ENCODE measurements around the gene ARID3B. TPM values are rescaled to one million over a fixed set of nuclear protein-coding genes. Genes with fewer than 3 reads are reported as not detected.
A peak's percentile ranks its signal among the peaks of the same experiment; 100 is the strongest.

ARID3B gene
- total and polyA plus RNA-seq, 2 of the 13 experiments (the other 11 are each of a cell fraction or from before 2014, with no cell fraction given) = 5.3 to 12.8 TPM

DNA sequence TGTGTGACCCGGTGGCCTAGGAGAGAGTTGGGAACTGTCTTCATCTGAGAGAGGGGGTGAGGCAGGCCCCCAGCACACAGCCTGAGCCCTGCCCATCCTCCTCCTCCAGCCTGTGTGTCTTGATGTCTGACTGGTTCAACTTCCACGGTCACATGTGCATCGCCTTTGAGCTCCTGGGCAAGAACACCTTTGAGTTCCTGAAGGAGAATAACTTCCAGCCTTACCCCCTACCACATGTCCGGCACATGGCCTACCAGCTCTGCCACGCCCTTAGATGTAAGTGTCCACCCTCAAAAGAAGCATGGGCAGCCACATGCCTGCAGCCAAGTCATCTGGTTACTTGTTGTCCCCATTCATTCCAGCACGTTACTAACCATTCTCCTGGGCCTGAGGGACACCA is 84.7 kb downstream of the ARID3B start:
- BruUV-seq (replicated peaks) = no TSS peak
- Histone ChIP-seq H2AFZ (ENCODE audit: low read length) (no peak overlapping the region), H4K20me1 (ENCODE audit: insufficient read depth, low read length) (peaks cover 22% of the 10 kb centered on the region), H3K4me3 (replicated peaks in 1 of 3; ENCODE audit: insufficient read depth in 1 of 3, low read depth in 2 of 3, low read length in 3 of 3) (no peak overlapping the region), H3K79me2 (ENCODE audit: insufficient read depth, low read length) (peaks cover 7% of the 10 kb centered on the region), H3K9me3 (ENCODE audit: low read length) (no peaks in the 10 kb centered on the region), H3K4me1 (ENCODE audit: insufficient read depth, low read length) (peaks cover 5% of the 10 kb centered on the region), H3K27me3 (ENCODE audit: control insufficient read depth in 1 of 2, insufficient read depth in 2 of 2, low read length in 2 of 2) (no peaks in the 10 kb centered on the region), H3K9ac (ENCODE audit: insufficient read depth, low read depth, low read length) (no peak overlapping the region), H3K4me2 (ENCODE audit: low read depth, low read length) (no peak overlapping the region), H3K27ac (ENCODE audit: extremely low read length, insufficient read depth, low read length) (no peak overlapping the region), H3K36me3 (replicated peaks in 1 of 2; ENCODE audit: control insufficient read depth in 1 of 2, insufficient read depth in 2 of 2, low read length in 2 of 2) (peaks cover 68 to 93% of the 10 kb centered on the region in 2 experiments)
- CTCF ChIA-PET (ENCODE audit: low intra/inter-chr PET ratio, low total read pairs) = no interaction called here
- TF ChIP-seq RFXANK (CRISPR knock-in tag; IDR thresholded peaks at IDR 0.05) = no peak
- TF ChIP-seq, protein P1, sequence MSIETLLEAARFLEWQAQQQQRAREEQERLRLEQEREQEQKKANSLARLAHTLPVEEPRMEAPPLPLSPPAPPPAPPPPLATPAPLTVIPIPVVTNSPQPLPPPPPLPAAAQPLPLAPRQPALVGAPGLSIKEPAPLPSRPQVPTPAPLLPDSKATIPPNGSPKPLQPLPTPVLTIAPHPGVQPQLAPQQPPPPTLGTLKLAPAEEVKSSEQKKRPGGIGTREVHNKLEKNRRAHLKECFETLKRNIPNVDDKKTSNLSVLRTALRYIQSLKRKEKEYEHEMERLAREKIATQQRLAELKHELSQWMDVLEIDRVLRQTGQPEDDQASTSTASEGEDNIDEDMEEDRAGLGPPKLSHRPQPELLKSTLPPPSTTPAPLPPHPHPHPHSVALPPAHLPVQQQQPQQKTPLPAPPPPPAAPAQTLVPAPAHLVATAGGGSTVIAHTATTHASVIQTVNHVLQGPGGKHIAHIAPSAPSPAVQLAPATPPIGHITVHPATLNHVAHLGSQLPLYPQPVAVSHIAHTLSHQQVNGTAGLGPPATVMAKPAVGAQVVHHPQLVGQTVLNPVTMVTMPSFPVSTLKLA (IDR thresholded peaks at IDR 0.05) = peak; percentile 80
- TF ChIP-seq ZMYM4 (CRISPR knock-in tag; IDR thresholded peaks at IDR 0.05) = no peak
- ATAC-seq (no peak), FAIRE-seq (no peak), DNase-seq (ENCODE audit: low spot score) (no peak)
- in situ Hi-C loops (cut with HindIII; ENCODE audit: extremely low pct_ligation_motif_present, low pct_unique_long_range_greater_than_20kb) (no loop called here), intact Hi-C loops (cut with micrococcal nuclease; ENCODE audit: unreplicated experiment) (no loop called here)
- 90% methylated on average over 3 of the region's 6 CpGs for WGBS (ENCODE audit: low lambda C conversion rate)
- POLR2A ChIA-PET = no interaction called here

GRCh38 chr15:74626336-74626735 is 85.3 kb downstream of the ARID3B start:
- no peak for DNase-seq (ENCODE audit: low spot score)
- no peak overlapping the region for H3K4me3 ChIP-seq (replicated peaks in 1 of 3; ENCODE audit: insufficient read depth in 1 of 3, low read depth in 2 of 3, low read length in 3 of 3)
- ATAC-seq = no peak
- H2AFZ ChIP-seq (ENCODE audit: low read length) = no peak overlapping the region
- in situ Hi-C loops (cut with HindIII; ENCODE audit: extremely low pct_ligation_motif_present, low pct_unique_long_range_greater_than_20kb) = no loop called here
- H3K4me2 ChIP-seq (ENCODE audit: low read depth, low read length) = no peak overlapping the region
- POLR2A ChIA-PET = no interaction called here
- H3K4me1 ChIP-seq (ENCODE audit: insufficient read depth, low read length) = peaks cover 11% of the 10 kb centered on the region
- H3K27ac ChIP-seq (ENCODE audit: extremely low read length, insufficient read depth, low read length) = no peak overlapping the region
- FAIRE-seq = no peak
- H3K79me2 ChIP-seq (ENCODE audit: insufficient read depth, low read length) = peaks cover 2% of the 10 kb centered on the region
- WGBS (ENCODE audit: low lambda C conversion rate) = 98% methylated on average over 6 of the region's 7 CpGs
- H3K36me3 ChIP-seq (replicated peaks in 1 of 2; ENCODE audit: control insufficient read depth in 1 of 2, insufficient read depth in 2 of 2, low read length in 2 of 2) = peaks cover 71 to 88% of the 10 kb centered on the region in 2 experiments
- intact Hi-C loops (cut with micrococcal nuclease; ENCODE audit: unreplicated experiment) = no loop called here
- CTCF ChIA-PET (ENCODE audit: low intra/inter-chr PET ratio, low total read pairs) = no interaction called here
- H3K9ac ChIP-seq (ENCODE audit: insufficient read depth, low read depth, low read length) = no peak overlapping the region
- no peaks in the 10 kb centered on the region for H3K9me3 ChIP-seq (ENCODE audit: low read length)
- H4K20me1 ChIP-seq (ENCODE audit: insufficient read depth, low read length) = peaks cover 21% of the 10 kb centered on the region
- BruUV-seq (replicated peaks) = no TSS peak
- no peaks in the 10 kb centered on the region for H3K27me3 ChIP-seq (ENCODE audit: control insufficient read depth in 1 of 2, insufficient read depth in 2 of 2, low read length in 2 of 2)
- TF ChIP-seq ZNF615 (CRISPR knock-in tag; IDR thresholded peaks at IDR 0.05; ENCODE audit: borderline replicate concordance) (no peak), ZNF572 (CRISPR knock-in tag; IDR thresholded peaks at IDR 0.05) (no peak), ZNF431 (CRISPR knock-in tag; IDR thresholded peaks at IDR 0.05; ENCODE audit: borderline replicate concordance, low read depth) (no peak), MAFG (CRISPR knock-in tag; IDR thresholded peaks at IDR 0.05) (no peak), UBTF (CRISPR knock-in tag; IDR thresholded peaks at IDR 0.05) (no peak), ZNF337 (CRISPR knock-in tag; IDR thresholded peaks at IDR 0.05; ENCODE audit: borderline replicate concordance, low read depth) (no peak), KDM5B (CRISPR knock-in tag; IDR thresholded peaks at IDR 0.05; ENCODE audit: borderline replicate concordance) (no peak), ZNF253 (CRISPR knock-in tag; IDR thresholded peaks at IDR 0.05; ENCODE audit: borderline replicate concordance) (no peak), ZNF501 (CRISPR knock-in tag; IDR thresholded peaks at IDR 0.05) (no peak), ZNF326 (CRISPR knock-in tag; IDR thresholded peaks at IDR 0.05; ENCODE audit: borderline replicate concordance) (no peak), CREB1 (IDR thresholded peaks at IDR 0.05) (no peak), CREB1 (CRISPR knock-in tag; IDR thresholded peaks at IDR 0.05) (no peak), SATB2 (CRISPR knock-in tag; IDR thresholded peaks at IDR 0.05) (no peak), ZNF543 (CRISPR knock-in tag; IDR thresholded peaks at IDR 0.05) (no peak), MTF1 (CRISPR knock-in tag; IDR thresholded peaks at IDR 0.05) (no peak)

Measured in HepG2 (cell line).